ACC112 (cell line): ENCODE measurements around the gene FLT1.

Experiments
- H2AFZ ChIP-seq: fragments of 200-600 bp; sonication (generic); one replicate; pipeline ENCODE4 v1.6.0; 2017; ENCODE audit warnings: antibody characterized with exemption, low read length; ENCODE audit not compliant: unreplicated experiment
- H3K27ac ChIP-seq: fragments of 200-600 bp; sonication (generic); 2 replicates; pipeline ENCODE4 v1.5.1; 2014; ENCODE audit warnings: low read depth, mild to moderate bottlenecking, antibody characterized with exemption, low read length, moderate library complexity
- H3K27me3 ChIP-seq: fragments of 200-600 bp; sonication (generic); 2 replicates; pipeline ENCODE4 v1.6.1; 2014; ENCODE audit warnings: mild to moderate bottlenecking, antibody characterized with exemption, low read length, moderate library complexity, mixed read lengths; ENCODE audit not compliant: insufficient read depth
- H3K36me3 ChIP-seq: fragments of 200-600 bp; sonication (generic); 2 replicates; pipeline ENCODE4 v1.6.1; 2016; ENCODE audit warnings: mild to moderate bottlenecking, antibody characterized with exemption, low read length, moderate library complexity, mixed read lengths; ENCODE audit not compliant: insufficient read depth
- H3K4me1 ChIP-seq: fragments of 200-600 bp; sonication (generic); one replicate; pipeline ENCODE4 v1.6.1; 2016; ENCODE audit warnings: low read length, mixed read lengths; ENCODE audit not compliant: insufficient read depth, unreplicated experiment, control insufficient read depth
- H3K4me3 ChIP-seq: fragments of 200-600 bp; sonication (generic); 2 replicates; pipeline ENCODE4 v1.5.1; 2014; ENCODE audit warnings: mild to moderate bottlenecking, low read depth, low read length
- H3K79me2 ChIP-seq: fragments of 200-600 bp; sonication (generic); one replicate; pipeline ENCODE4 v1.6.0; 2016; ENCODE audit warnings: low read length; ENCODE audit not compliant: control insufficient read depth, unreplicated experiment, insufficient read depth

FLT1 gene

GRCh38 chr13:28459911-28460310, 35.0 kb downstream of the FLT1 start:
- Histone ChIP-seq H3K4me3 (no peak overlapping the region), H3K79me2 (no peaks in the 10 kb centered on the region), H3K27ac (no peak overlapping the region), H3K4me1 (no peaks in the 10 kb centered on the region), H3K36me3 (no peaks in the 10 kb centered on the region), H3K27me3 (peaks cover 20% of the 10 kb centered on the region), H2AFZ (no peak overlapping the region)

GRCh38 chr13:28458608-28459007, 36.3 kb downstream of the FLT1 start:
- Histone ChIP-seq H3K79me2 (no peaks in the 10 kb centered on the region), H3K4me3 (no peak overlapping the region), H2AFZ (no peak overlapping the region), H3K27me3 (peaks cover 28% of the 10 kb centered on the region), H3K27ac (no peak overlapping the region), H3K36me3 (no peaks in the 10 kb centered on the region), H3K4me1 (no peaks in the 10 kb centered on the region)

- Histone ChIP-seq H3K27ac (no peak overlapping the region), H3K4me3 (no peak overlapping the region), H2AFZ (no peak overlapping the region), H3K4me1 (no peaks in the 10 kb centered on the region), H3K27me3 (peaks cover 28% of the 10 kb centered on the region), H3K79me2 (no peaks in the 10 kb centered on the region), H3K36me3 (no peaks in the 10 kb centered on the region)
These were observed 36.9 kb downstream of the FLT1 start for GRCh38 chr13:28458051-28458450.

DNA sequence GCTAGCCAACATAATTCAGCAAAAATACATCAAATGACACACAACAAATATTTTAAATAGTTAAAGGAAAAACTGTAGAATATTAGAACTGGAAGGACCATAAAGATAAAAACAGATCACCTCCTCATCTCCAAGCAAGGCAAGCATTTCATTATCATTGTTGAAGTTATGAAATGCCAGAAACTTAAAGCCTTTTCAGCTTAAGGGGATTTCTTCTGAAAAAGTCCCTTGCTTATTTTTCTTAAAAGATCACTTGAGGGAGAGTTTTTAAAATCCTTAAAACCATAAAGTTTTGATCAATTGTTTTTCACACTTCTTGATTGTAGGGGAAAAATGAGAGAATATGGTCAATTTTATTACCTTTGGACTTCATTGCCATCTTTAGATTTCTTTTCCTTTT, 37.4 kb downstream of the FLT1 start:
- H3K27me3 ChIP-seq, result peaks cover 28% of the 10 kb centered on the region
- peaks cover under 1% of the 10 kb centered on the region for H3K4me1 ChIP-seq
- H3K27ac ChIP-seq, result no peak overlapping the region
- no peak overlapping the region for H3K4me3 ChIP-seq
- H2AFZ ChIP-seq, result no peak overlapping the region
- H3K36me3 ChIP-seq, result no peaks in the 10 kb centered on the region
- no peaks in the 10 kb centered on the region for H3K79me2 ChIP-seq

DNA sequence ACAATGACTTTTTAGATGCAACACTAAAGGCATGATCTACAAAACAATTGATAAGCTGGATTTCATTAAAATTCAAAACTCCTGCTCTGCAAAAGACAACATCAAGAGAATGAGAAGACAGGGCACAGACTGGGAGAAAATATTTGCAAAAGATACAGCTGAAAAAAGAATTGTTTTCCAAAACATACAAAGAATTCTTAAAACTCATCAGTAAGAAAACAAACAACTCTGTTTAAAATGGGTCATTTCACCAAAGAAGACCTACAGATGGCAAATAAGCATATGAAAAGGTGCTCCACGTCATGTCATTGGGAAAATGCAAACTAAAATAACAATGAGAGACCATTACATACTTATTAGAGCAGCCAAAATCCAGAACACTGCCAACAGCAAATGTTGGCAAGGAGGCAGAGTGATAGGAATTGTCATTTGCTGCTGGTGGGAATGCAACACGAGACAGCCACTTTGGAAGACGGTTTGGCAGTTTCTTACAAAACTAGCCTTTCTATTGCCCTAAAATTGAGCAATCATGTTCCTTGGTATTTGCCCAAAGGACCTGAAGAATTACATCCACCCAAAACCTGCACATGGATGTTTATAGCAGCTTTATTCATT, 39.2 kb downstream of the FLT1 start:
- Histone ChIP-seq H3K4me1 (peaks cover 7% of the 10 kb centered on the region), H3K36me3 (no peaks in the 10 kb centered on the region), H3K4me3 (no peak overlapping the region)

GRCh38 chr13:28452755-28453154, 42.2 kb downstream of the FLT1 start:
- Histone ChIP-seq H3K36me3 (no peaks in the 10 kb centered on the region), H3K4me1 (peaks cover 7% of the 10 kb centered on the region), H3K27me3 (peaks cover 19% of the 10 kb centered on the region), H2AFZ (no peak overlapping the region), H3K79me2 (no peaks in the 10 kb centered on the region), H3K4me3 (no peak overlapping the region), H3K27ac (no peak overlapping the region)

More for the DNA sequence above, 39.2 kb downstream of the FLT1 start:
- no peaks in the 10 kb centered on the region for H3K79me2 ChIP-seq
- no peak overlapping the region for H3K27ac ChIP-seq
- peaks cover 28% of the 10 kb centered on the region for H3K27me3 ChIP-seq
- H2AFZ ChIP-seq, result no peak overlapping the region

- Histone ChIP-seq H3K79me2 (no peaks in the 10 kb centered on the region), H3K27ac (no peak overlapping the region), H3K36me3 (no peaks in the 10 kb centered on the region), H2AFZ (peak overlapping the region; percentile 28), H3K27me3 (peaks cover 14% of the 10 kb centered on the region; the same call in 1 of the 2 replicates), H3K4me3 (peak overlapping the region; percentile 46), H3K4me1 (peaks cover 7% of the 10 kb centered on the region)
These were observed 43.3 kb downstream of the FLT1 start for GRCh38 chr13:28451482-28452217.

GRCh38 chr13:28449826-28450773, 44.8 kb downstream of the FLT1 start:
- no peaks in the 10 kb centered on the region for H3K79me2 ChIP-seq
- H3K27ac ChIP-seq, result no peak overlapping the region
- H3K27me3 ChIP-seq, result peaks cover 14% of the 10 kb centered on the region; the same call in 1 of the 2 replicates
- H3K4me1 ChIP-seq, result peaks cover 7% of the 10 kb centered on the region
- H3K4me3 ChIP-seq, result no peak overlapping the region
- no peaks in the 10 kb centered on the region for H3K36me3 ChIP-seq
- H2AFZ ChIP-seq, result no peak overlapping the region

GRCh38 chr13:28448651-28449358, 46.1 kb downstream of the FLT1 start:
- Histone ChIP-seq H3K79me2 (no peaks in the 10 kb centered on the region), H3K4me1 (peaks cover 7% of the 10 kb centered on the region)

GRCh38 chr13:28447989-28448388, 46.9 kb downstream of the FLT1 start:
- Histone ChIP-seq H3K79me2 (no peaks in the 10 kb centered on the region), H3K4me3 (no peak overlapping the region), H3K4me1 (peaks cover 7% of the 10 kb centered on the region), H3K27me3 (peaks cover 11% of the 10 kb centered on the region; the same call in 1 of the 2 replicates), H3K27ac (no peak overlapping the region), H3K36me3 (no peaks in the 10 kb centered on the region), H2AFZ (no peak overlapping the region)

More at GRCh38 chr13:28448651-28449358, 46.1 kb downstream of the FLT1 start:
- no peak overlapping the region for H3K27ac ChIP-seq
- no peak overlapping the region for H2AFZ ChIP-seq
- no peak overlapping the region for H3K4me3 ChIP-seq
- H3K27me3 ChIP-seq, result 0 out of 2 replicates have a peak, but pooled peaks cover 4% of the 10 kb centered on the region
- H3K36me3 ChIP-seq, result no peaks in the 10 kb centered on the region
